ENCODE results near the gene AADAC. TPM values are rescaled to one million over a fixed set of nuclear protein-coding genes. Genes with fewer than 3 reads are reported as not detected.

Gene AADAC
- total and polyA plus RNA-seq, 2 of the 13 experiments (the other 11 are each of a cell fraction or from before 2014, with no cell fraction given), result 0.87 to 1.5 TPM

DNA sequence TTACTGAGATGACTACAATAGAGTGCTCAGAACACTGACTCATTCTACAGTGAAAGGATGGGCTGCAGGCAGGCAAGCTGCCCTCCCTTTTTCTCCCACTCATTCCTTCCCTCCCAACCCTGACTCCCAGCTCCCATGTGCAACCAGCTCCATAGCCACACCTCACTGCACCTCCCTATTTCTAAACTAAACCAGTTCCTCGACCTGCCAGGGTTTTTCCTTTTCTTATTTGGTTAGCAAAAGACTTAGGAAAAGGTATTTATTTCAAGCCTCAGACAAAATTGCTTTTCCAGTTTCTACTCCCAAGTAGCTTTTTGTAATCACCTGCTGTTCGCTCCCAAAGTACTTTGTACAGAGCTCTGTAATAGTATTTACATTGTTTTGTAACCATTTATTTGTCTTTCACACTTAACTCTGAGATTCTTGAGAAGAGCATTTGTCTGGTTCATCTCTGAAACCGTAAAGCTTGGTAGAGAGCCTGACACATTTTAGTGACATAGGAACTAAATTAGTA is 2.2 kb downstream of the AADAC start (continued):
- TF ChIP-seq PHF21A (CRISPR knock-in tag; IDR thresholded peaks at IDR 0.05) (0 out of 2 replicates have a peak, but pooled peaks have one; percentile 41), PRDM10 (CRISPR knock-in tag; IDR thresholded peaks at IDR 0.05; ENCODE audit: low read depth) (no peak), KDM5B (CRISPR knock-in tag; IDR thresholded peaks at IDR 0.05; ENCODE audit: borderline replicate concordance) (no peak), ATF1 (CRISPR knock-in tag; IDR thresholded peaks at IDR 0.05) (peak; percentile 44; the same call in 1 of the 2 replicates), ZNF317 (CRISPR knock-in tag; IDR thresholded peaks at IDR 0.05) (peak; percentile 77; the same call in 1 of the 2 replicates), ZMYM4 (CRISPR knock-in tag; IDR thresholded peaks at IDR 0.05) (0 out of 2 replicates have a peak, but pooled peaks have one; percentile 11), EZH2 (conservative IDR thresholded peaks at IDR 0.05; ENCODE audit: low read depth, low read length) (no peak), ARID5B (CRISPR knock-in tag; IDR thresholded peaks at IDR 0.05) (peak; percentile 84), SIX1 (CRISPR knock-in tag; IDR thresholded peaks at IDR 0.05; ENCODE audit: borderline replicate concordance) (0 out of 2 replicates have a peak, but pooled peaks have one; percentile 18), TBX3 (IDR thresholded peaks at IDR 0.05; ENCODE audit: borderline replicate concordance) (peak; percentile 95), TGIF2 (CRISPR knock-in tag; IDR thresholded peaks at IDR 0.05) (no peak), PCBP2 (optimal IDR thresholded peaks at IDR 0.05; ENCODE audit: low read depth, low read length, poor library complexity, severe bottlenecking) (no peak), ZNF644 (CRISPR knock-in tag; IDR thresholded peaks at IDR 0.05; ENCODE audit: low read depth) (peak; percentile 70), XBP1 (CRISPR knock-in tag; IDR thresholded peaks at IDR 0.05) (no peak), NPAS2 (CRISPR knock-in tag; IDR thresholded peaks at IDR 0.05; ENCODE audit: borderline replicate concordance) (no peak), JUNB (CRISPR knock-in tag; IDR thresholded peaks at IDR 0.05; ENCODE audit: borderline replicate concordance) (no peak), ZNF770 (CRISPR knock-in tag; IDR thresholded peaks at IDR 0.05) (no peak)
- TF ChIP-seq, protein P1, sequence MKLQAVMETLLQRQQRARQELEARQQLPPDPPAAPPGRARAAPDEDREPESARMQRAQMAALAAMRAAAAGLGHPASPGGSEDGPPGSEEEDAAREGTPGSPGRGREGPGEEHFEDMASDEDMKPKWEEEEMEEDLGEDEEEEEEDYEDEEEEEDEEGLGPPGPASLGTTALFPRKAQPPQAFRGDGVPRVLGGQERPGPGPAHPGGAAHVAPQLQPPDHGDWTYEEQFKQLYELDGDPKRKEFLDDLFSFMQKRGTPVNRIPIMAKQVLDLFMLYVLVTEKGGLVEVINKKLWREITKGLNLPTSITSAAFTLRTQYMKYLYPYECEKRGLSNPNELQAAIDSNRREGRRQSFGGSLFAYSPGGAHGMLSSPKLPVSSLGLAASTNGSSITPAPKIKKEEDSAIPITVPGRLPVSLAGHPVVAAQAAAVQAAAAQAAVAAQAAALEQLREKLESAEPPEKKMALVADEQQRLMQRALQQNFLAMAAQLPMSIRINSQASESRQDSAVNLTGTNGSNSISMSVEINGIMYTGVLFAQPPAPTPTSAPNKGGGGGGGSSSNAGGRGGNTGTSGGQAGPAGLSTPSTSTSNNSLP (IDR thresholded peaks at IDR 0.05; ENCODE audit: low read depth, low read length), result 0 out of 2 replicates have a peak, but pooled peaks have one; percentile 28
